Neuron (in vitro differentiated cells): ENCODE data around the gene RFTN1.

Experiments
- H2AFZ ChIP-seq: one replicate; pipeline ENCODE4 v1.6.1; 2013; ENCODE audit warnings: low read depth, mild to moderate bottlenecking, inconsistent platforms, low read length, moderate library complexity
- H3K27me3 ChIP-seq: one replicate; pipeline ENCODE4 v1.6.1; 2013; ENCODE audit warnings: low read length; ENCODE audit not compliant: insufficient read depth
- H3K36me3 ChIP-seq: one replicate; pipeline ENCODE4 v1.6.1; 2013; ENCODE audit warnings: low read length; ENCODE audit not compliant: insufficient read depth
- H3K4me1 ChIP-seq: one replicate; pipeline ENCODE4 v1.6.1; 2013; ENCODE audit warnings: low read length; ENCODE audit not compliant: insufficient read depth
- H3K4me3 ChIP-seq: 2 replicates; pipeline ENCODE4 v1.5.1; 2013; ENCODE audit warnings: mild to moderate bottlenecking, low read length, moderate library complexity
- H3K9me3 ChIP-seq: one replicate; pipeline ENCODE4 v1.6.1; 2013; ENCODE audit warnings: low read length

Gene RFTN1

GRCh38 chr3:16383864-16384263 is 129.6 kb downstream of the RFTN1 start:
- H3K4me3 ChIP-seq, result no peak overlapping the region
- no peaks in the 10 kb centered on the region for H3K36me3 ChIP-seq
- H2AFZ ChIP-seq, result no peak overlapping the region
- no peaks in the 10 kb centered on the region for H3K9me3 ChIP-seq
- no peaks in the 10 kb centered on the region for H3K27me3 ChIP-seq
- no peaks in the 10 kb centered on the region for H3K4me1 ChIP-seq

GRCh38 chr3:16382845-16383244 is 130.7 kb downstream of the RFTN1 start:
- Histone ChIP-seq H3K9me3 (peaks cover 3% of the 10 kb centered on the region), H3K4me3 (no peak overlapping the region), H2AFZ (no peak overlapping the region), H3K36me3 (no peaks in the 10 kb centered on the region), H3K27me3 (no peaks in the 10 kb centered on the region), H3K4me1 (peaks cover 2% of the 10 kb centered on the region)

- Histone ChIP-seq H3K9me3 (peaks cover 3% of the 10 kb centered on the region), H3K27me3 (no peaks in the 10 kb centered on the region), H3K4me3 (no peak overlapping the region), H3K4me1 (peaks cover 9% of the 10 kb centered on the region), H2AFZ (no peak overlapping the region), H3K36me3 (no peaks in the 10 kb centered on the region)
These were observed 132.1 kb downstream of the RFTN1 start for GRCh38 chr3:16381426-16381825.

GRCh38 chr3:16380421-16380820 is 133.1 kb downstream of the RFTN1 start:
- no peak overlapping the region for H3K4me3 ChIP-seq
- peaks cover 3% of the 10 kb centered on the region for H3K9me3 ChIP-seq
- H3K27me3 ChIP-seq, result no peaks in the 10 kb centered on the region
- peaks cover 9% of the 10 kb centered on the region for H3K4me1 ChIP-seq
- H2AFZ ChIP-seq, result no peak overlapping the region
- no peaks in the 10 kb centered on the region for H3K36me3 ChIP-seq

GRCh38 chr3:16379838-16380237 is 133.7 kb downstream of the RFTN1 start:
- Histone ChIP-seq H3K9me3 (peaks cover 3% of the 10 kb centered on the region), H3K36me3 (no peaks in the 10 kb centered on the region), H3K4me3 (no peak overlapping the region), H3K27me3 (no peaks in the 10 kb centered on the region), H3K4me1 (peaks cover 9% of the 10 kb centered on the region), H2AFZ (no peak overlapping the region)

GRCh38 chr3:16378920-16379319 is 134.6 kb downstream of the RFTN1 start:
- Histone ChIP-seq H3K4me1 (peaks cover 9% of the 10 kb centered on the region), H3K9me3 (peaks cover 3% of the 10 kb centered on the region), H2AFZ (no peak overlapping the region), H3K4me3 (no peak overlapping the region), H3K36me3 (no peaks in the 10 kb centered on the region), H3K27me3 (no peaks in the 10 kb centered on the region)

- Histone ChIP-seq H3K9me3 (peaks cover 3% of the 10 kb centered on the region), H3K4me1 (peaks cover 9% of the 10 kb centered on the region), H2AFZ (no peak overlapping the region), H3K36me3 (no peaks in the 10 kb centered on the region), H3K4me3 (no peak overlapping the region), H3K27me3 (no peaks in the 10 kb centered on the region)
These were observed 135.1 kb downstream of the RFTN1 start for GRCh38 chr3:16378415-16378814.

GRCh38 chr3:16377847-16378302 is 135.6 kb downstream of the RFTN1 start:
- no peak overlapping the region for H3K4me3 ChIP-seq
- H3K27me3 ChIP-seq, result no peaks in the 10 kb centered on the region
- peaks cover 3% of the 10 kb centered on the region for H3K9me3 ChIP-seq
- H3K36me3 ChIP-seq, result no peaks in the 10 kb centered on the region
- H2AFZ ChIP-seq, result no peak overlapping the region
- H3K4me1 ChIP-seq, result peaks cover 9% of the 10 kb centered on the region

GRCh38 chr3:16377196-16377595 is 136.3 kb downstream of the RFTN1 start:
- Histone ChIP-seq H3K4me3 (no peak overlapping the region), H3K4me1 (peaks cover 9% of the 10 kb centered on the region), H2AFZ (no peak overlapping the region)

GRCh38 chr3:16375891-16376290 is 137.6 kb downstream of the RFTN1 start:
- peaks cover 3% of the 10 kb centered on the region for H3K9me3 ChIP-seq
- H3K4me1 ChIP-seq, result peaks cover 9% of the 10 kb centered on the region
- H2AFZ ChIP-seq, result no peak overlapping the region
- no peaks in the 10 kb centered on the region for H3K27me3 ChIP-seq
- H3K36me3 ChIP-seq, result no peaks in the 10 kb centered on the region
- H3K4me3 ChIP-seq, result no peak overlapping the region

More at GRCh38 chr3:16377196-16377595, 136.3 kb downstream of the RFTN1 start:
- Histone ChIP-seq H3K36me3 (no peaks in the 10 kb centered on the region), H3K27me3 (no peaks in the 10 kb centered on the region), H3K9me3 (peaks cover 3% of the 10 kb centered on the region)

- no peaks in the 10 kb centered on the region for H3K27me3 ChIP-seq
- H3K9me3 ChIP-seq, result peaks cover 3% of the 10 kb centered on the region
- H3K4me1 ChIP-seq, result peaks cover 12% of the 10 kb centered on the region
- no peak overlapping the region for H2AFZ ChIP-seq
- H3K4me3 ChIP-seq, result no peak overlapping the region
- no peaks in the 10 kb centered on the region for H3K36me3 ChIP-seq
These were observed 138.6 kb downstream of the RFTN1 start for GRCh38 chr3:16374935-16375245.

GRCh38 chr3:16374047-16374934 is 139.2 kb downstream of the RFTN1 start:
- H3K4me1 ChIP-seq, result peaks cover 12% of the 10 kb centered on the region
- no peak overlapping the region for H2AFZ ChIP-seq
- no peak overlapping the region for H3K4me3 ChIP-seq
- H3K36me3 ChIP-seq, result no peaks in the 10 kb centered on the region
- H3K27me3 ChIP-seq, result no peaks in the 10 kb centered on the region
- peaks cover 3% of the 10 kb centered on the region for H3K9me3 ChIP-seq

GRCh38 chr3:16373341-16373946 is 140.1 kb downstream of the RFTN1 start:
- Histone ChIP-seq H3K27me3 (no peaks in the 10 kb centered on the region), H3K36me3 (no peaks in the 10 kb centered on the region), H3K4me3 (no peak overlapping the region), H3K4me1 (peaks cover 12% of the 10 kb centered on the region), H2AFZ (no peak overlapping the region), H3K9me3 (peaks cover under 1% of the 10 kb centered on the region)
